ENCODE data around the gene MMD. TPM values are rescaled to one million over a fixed set of nuclear protein-coding genes. Genes with fewer than 3 reads are reported as not detected.

MMD gene
- total and polyA plus RNA-seq, 2 of the 13 experiments (the other 11 are each of a cell fraction or from before 2014, with no cell fraction given), result 121 to 225 TPM

GRCh38 chr17:55444471-55445441 is 23.1 kb upstream of the MMD start (continued):
- TF ChIP-seq NCOR1 (IDR thresholded peaks at IDR 0.05; ENCODE audit: borderline replicate concordance, low read length) (peak; percentile 78), MYPOP (CRISPR knock-in tag; IDR thresholded peaks at IDR 0.05) (peak; percentile 61; the same call in 1 of the 2 replicates), RORA (CRISPR knock-in tag; IDR thresholded peaks at IDR 0.05) (0 out of 2 replicates have a peak, but pooled peaks have one; percentile 80), ZNF598 (CRISPR knock-in tag; IDR thresholded peaks at IDR 0.05; ENCODE audit: borderline replicate concordance) (0 out of 2 replicates have a peak, but pooled peaks have one; percentile 4), MXD1 (CRISPR knock-in tag; IDR thresholded peaks at IDR 0.05) (no peak), ZNF10 (CRISPR knock-in tag; IDR thresholded peaks at IDR 0.05; ENCODE audit: borderline replicate concordance, low read depth) (no peak), HNF1B (CRISPR knock-in tag; IDR thresholded peaks at IDR 0.05) (peak; percentile 94), ZNF687 (CRISPR knock-in tag; IDR thresholded peaks at IDR 0.05) (no peak), ONECUT2 (CRISPR knock-in tag; IDR thresholded peaks at IDR 0.05) (no peak), ARID5B (CRISPR knock-in tag; IDR thresholded peaks at IDR 0.05) (peak; percentile 86), GABPB1 (CRISPR knock-in tag; IDR thresholded peaks at IDR 0.05) (no peak; the same call in 1 of the 2 replicates), ZNF652 (CRISPR knock-in tag; IDR thresholded peaks at IDR 0.05; ENCODE audit: borderline replicate concordance, low read depth) (peak; percentile 24), TFDP1 (CRISPR knock-in tag; IDR thresholded peaks at IDR 0.05; ENCODE audit: borderline replicate concordance) (peak; percentile 50; the same call in 1 of the 2 replicates), FIP1L1 (IDR thresholded peaks at IDR 0.05; ENCODE audit: borderline replicate concordance, insufficient read depth, low read depth, low read length) (no peak)
